ENCODE measurements around the gene SGF29.

- TF ChIP-seq POLR2AphosphoS5 (IDR thresholded peaks at IDR 0.05) (no peak), POLR2A (IDR thresholded peaks at IDR 0.05) (no peak)
Observed at GRCh38 chr16:28555561-28555960, 1.8 kb downstream of the SGF29 start.

Data from breast epithelium (tissue), 3 donors.